Endothelial cell of hepatic sinusoid (primary cell): ENCODE measurements around the gene SCGN.

Experiments used
- in situ Hi-C: cut with HindIII; loops from 2 replicates; pipeline ENCODE4 v1.10.0; 2017; ENCODE audit warnings: low sequenced_read_pairs

Gene SCGN

GRCh38 chr6:25684565-25684964 lies 32.5 kb downstream of the SCGN start:
- in situ Hi-C loops = no loop called here

- in situ Hi-C loops = no loop called here
Observed at GRCh38 chr6:25685251-25685650, 33.2 kb downstream of the SCGN start.

DNA sequence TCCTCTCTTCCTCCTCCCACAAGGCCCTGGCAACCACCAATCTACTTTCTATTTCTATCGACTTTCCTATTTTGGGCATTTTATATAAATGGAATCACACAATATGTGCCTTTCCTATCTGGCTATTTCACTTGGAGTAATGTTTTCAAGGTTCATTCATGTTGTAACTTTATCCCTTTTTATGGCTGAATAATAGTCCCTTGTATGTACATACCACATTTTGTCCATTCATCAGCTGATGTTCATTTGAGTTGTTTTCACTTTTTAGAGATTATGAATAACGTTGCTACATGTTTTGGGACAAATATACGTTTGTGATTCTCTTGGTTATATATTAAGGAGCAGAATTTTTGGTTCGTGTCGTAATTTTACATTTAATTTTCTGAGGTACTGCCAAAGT lies 33.9 kb downstream of the SCGN start:
- in situ Hi-C loops = no loop called here

DNA sequence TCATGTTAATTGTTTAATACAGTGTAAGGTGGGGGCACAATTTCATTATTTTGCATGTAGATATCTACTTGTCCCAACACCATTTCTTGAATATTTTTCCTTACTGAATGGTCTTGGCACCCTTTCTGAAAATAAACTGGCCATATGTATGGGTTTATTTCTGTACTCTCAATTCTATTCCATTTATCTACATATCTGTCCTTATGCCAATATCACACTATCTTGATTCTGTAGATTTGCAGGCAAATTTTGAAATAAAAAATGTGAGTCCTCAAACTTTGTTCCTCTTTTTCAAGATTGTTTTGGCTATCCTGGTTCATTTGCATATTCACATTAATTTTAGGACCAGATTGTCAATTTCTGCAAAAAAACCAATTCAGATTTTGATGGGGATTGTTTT lies 34.8 kb downstream of the SCGN start:
- in situ Hi-C loops = no loop called here

DNA sequence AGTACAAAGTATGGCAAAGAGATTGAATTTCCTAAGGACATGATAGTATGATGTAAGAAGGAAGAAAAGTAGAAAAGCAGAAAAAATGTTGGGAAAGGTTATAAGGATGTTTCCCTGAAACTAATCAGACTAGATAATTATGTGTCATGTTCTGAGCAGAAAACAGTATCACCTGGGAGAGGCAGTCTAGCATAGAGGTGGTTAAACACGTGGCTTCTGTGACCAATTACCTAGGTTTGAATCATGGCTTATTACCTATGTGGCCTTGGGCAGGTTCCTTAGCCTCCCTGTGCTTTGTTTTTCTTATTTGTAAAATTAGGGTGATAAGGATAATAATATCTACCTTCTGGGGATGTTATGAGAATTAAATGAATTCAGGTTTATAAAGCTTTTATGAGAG lies 38.0 kb downstream of the SCGN start:
- in situ Hi-C loops = no loop called here

DNA sequence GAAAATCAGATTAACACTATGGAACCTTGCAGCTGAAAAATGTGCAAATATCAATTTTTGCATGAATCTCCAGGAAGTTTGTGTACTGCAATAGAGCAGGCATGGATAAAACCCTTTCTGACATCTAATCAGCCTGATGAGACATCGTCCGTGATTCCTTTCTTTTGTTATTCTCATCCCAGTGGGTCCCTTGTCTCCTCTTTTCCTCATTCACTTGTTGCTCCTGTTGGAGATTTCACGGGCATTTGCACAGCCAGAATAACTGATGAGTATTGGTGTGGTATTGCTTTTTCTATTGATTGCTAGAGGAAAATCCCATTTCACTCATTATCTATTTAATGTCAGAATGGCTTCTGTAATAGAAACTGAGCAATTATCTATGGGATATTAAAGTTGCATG lies 39.9 kb downstream of the SCGN start:
- in situ Hi-C loops = no loop called here

DNA sequence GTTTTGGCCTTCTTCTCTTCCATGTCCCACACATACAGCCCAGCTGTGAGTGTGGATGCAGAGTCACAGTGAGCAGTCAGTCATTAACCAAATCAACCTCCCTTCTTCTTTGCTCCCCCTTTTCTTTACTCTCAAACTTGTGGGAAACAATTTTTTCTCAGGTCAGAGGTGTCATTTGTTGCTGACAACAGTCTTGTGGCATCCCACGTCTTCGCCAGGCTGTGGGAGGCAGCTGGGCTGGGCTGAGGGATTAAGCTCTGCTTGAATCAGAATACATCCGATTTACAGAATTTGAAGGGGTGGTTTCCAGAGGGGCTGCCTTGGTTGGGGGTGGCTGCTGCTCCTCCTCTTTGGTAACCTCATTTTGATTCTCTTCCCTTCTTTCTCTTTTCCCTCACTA lies 40.5 kb downstream of the SCGN start:
- in situ Hi-C loops = no loop called here

DNA sequence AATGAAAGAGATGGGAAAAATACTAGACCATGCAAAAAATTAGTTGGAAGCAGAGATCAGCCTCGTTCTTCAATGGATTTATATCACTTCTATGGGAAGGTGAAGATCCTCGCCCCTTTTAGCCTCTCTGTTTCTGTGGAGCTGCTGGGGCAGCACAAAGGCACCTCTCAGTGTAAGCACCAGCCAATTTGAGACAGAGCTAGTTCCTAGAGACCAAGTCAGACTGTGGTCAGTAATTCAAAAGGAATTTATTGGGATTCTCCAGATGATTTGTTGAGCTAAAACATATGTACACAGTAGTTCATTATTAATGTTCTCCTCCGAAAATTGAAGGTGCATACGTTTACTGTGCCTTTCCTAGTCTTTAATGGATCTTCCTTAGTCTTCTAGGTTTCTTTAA lies 42.4 kb downstream of the SCGN start:
- in situ Hi-C loops = no loop called here

GRCh38 chr6:25695671-25696070 lies 43.7 kb downstream of the SCGN start:
- in situ Hi-C loops = no loop called here

GRCh38 chr6:25697537-25698340 lies 45.7 kb downstream of the SCGN start:
- in situ Hi-C loops = no loop called here

DNA sequence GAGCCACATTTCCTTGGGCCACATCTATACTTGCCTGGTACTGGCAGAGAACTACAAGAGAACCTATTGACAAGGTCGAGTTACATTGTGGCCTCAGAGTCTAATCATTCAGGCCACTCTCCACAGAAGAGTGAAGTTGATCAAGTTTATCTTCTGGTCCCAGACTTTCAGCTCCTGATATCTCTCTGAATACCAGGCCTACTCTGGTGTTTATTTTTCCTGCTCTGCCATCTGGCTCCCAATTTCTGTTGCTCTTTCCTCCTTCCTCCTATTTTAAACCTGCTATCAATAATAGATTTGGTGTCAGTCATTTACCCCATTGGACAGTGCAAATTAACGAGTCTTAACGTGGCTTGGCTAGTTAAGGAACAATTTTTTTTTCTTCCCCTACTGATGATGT lies 46.6 kb downstream of the SCGN start:
- in situ Hi-C loops = no loop called here

GRCh38 chr6:25699649-25700048 lies 47.6 kb downstream of the SCGN start:
- in situ Hi-C loops = no loop called here

GRCh38 chr6:25700761-25701160 lies 48.7 kb downstream of the SCGN start:
- in situ Hi-C loops = no loop called here

DNA sequence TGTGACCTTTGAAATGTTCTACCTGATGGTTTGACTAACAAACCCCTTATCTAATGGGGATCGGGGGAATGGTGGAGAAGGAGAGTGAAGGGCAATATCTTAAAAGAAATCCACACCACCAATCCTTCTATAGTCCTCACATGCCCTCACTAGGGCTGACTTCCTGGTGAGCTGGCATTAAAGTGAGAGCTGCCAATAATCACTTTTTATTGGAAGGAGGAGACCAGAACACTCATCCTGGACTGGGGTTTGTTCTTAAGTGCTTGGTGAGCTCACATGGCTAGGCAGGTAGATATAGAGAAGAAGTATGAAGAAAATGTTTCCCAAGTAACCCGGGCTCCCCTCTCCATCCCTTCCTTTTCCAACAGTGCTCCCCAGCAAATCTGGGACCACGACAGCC lies 49.8 kb downstream of the SCGN start:
- in situ Hi-C loops = no loop called here

- in situ Hi-C loops = no loop called here
Observed at GRCh38 chr6:25703005-25703404, 51.0 kb downstream of the SCGN start.

- in situ Hi-C loops = no loop called here
Observed at GRCh38 chr6:25704001-25704400, 52.0 kb downstream of the SCGN start.

- in situ Hi-C loops = no loop called here
Observed at GRCh38 chr6:25706314-25707014, 54.4 kb downstream of the SCGN start.

DNA sequence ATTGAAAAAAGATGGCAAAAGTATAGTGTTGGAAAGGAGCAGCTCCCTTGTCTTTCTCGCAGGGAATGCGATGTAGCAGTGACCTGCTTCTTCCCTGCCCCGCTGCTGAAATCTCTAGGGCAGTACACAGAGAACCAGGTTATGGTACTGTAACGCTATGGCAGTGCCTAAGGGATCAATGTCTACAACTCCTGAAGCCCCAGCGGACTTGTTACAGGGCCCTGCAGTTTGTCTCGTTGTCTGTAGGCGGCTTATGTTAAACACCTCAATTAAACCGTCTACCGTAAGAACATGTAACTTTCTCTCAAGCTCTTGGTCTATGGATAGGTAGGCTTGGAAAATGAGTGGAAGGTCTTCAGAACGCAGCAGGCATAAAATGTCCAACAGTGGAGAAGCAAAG lies 57.7 kb downstream of the SCGN start:
- in situ Hi-C loops = no loop called here

DNA sequence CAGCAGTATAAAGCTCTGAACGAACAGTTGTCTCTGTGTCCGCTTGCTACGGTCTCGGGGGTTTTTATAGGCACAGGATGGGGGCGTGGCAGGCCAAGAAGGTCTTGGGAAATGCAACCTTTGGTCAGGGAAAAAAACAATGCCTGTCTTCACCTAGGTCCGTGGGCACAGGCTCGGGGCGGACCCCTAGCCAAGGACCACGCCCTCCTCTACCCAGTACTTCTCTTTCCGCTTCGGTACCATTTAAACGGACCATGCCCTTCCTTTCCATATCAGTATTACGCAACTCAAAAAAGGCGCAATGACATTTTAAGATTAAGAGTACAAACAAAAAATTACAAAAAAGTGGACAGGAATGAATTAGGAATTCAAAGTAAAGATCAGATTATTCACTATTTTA lies 58.3 kb downstream of the SCGN start:
- in situ Hi-C loops = no loop called here

DNA sequence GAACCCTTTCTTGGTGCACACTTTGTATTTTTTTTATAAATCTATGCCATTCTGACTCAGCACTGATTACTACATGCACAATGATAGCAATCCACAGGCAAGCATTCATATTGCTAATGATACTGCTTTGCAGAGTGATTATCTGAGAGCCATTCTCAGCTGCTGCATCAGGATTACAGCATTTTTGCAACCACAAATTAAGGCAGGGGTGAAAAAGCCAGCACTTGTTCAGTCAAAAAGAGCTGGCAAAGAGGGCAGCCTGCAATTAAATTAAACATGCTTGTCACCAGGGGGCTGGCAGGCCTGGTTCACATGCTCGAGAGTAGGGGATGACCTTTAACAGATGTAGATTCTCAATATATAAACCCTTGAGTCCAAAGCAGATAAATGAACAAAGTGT lies 61.8 kb downstream of the SCGN start:
- in situ Hi-C loops = no loop called here

GRCh38 chr6:25714765-25715164 lies 62.8 kb downstream of the SCGN start:
- in situ Hi-C loops = no loop called here

GRCh38 chr6:25715794-25716193 lies 63.8 kb downstream of the SCGN start:
- in situ Hi-C loops = no loop called here
